AML-193 (cell line): Measurements from ENCODE around the gene ANKRD12.
"Not testable (repeated sequence)": the region's sequence is repeated elsewhere in the genome, so short reads cannot be mapped to it uniquely, and the experiment has no call there.

Experiments
- DNase-seq, 2 experiments: peaks; one replicate each; lab custom pipeline; 2025; lab: John Stamatoyannopoulos, UW

Gene ANKRD12

DNA sequence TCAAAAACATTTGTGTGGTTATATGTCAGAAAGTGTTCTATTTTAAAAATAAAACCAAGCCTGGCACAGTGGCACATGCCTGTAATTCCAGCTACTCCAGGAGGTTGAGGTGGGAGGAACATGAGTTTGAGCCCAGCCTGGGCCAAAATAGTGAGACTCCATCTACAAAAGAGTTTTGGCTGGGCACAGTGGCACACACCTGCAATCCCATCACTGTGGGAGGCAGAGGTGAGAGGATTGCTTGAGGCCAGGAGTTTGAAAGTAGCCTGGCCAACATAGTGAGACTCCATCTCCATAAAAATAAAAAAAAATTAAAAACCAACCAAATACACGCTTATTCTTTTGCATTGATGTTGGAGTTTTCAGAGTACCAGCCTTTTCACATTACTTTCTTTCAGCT lies 9.6 kb downstream of the ANKRD12 start:
- DNase-seq, result no peak

DNA sequence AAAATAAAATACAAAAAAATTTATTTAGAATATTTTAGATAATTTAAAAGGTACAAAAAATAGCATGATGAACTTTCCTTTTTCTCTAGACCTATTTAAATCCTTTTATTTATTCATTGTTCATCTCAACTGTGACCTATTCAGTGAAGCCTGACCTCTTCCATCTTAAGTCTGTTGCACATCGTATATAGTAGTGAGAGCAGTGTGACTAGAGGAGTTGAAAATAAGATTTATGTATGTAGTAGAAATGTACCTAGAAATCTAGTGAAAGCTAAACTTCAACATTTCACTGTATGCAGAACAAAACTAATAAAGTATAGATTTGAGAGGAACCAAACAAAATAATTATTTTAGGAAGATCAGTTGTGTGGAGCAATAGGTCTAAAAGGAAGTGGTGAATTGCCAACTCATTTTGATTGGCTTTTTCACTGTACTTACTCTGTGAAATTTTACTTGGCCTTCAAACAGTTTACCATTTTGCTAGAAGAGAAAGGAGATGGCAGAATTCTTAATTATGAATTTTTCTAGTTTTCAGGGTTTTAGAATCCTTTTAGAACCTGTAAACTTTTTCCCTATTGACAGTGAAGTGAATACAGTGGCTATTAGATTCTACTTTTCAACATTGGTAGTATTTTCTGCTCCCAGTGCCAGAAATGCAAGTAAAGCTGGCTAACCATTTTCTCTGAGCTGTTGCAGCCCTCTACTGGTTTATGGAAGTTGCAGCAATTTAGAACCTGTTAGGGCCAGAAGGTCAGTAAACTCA lies 11.0 kb downstream of the ANKRD12 start:
- peak; percentile 76 to 77 for DNase-seq

DNA sequence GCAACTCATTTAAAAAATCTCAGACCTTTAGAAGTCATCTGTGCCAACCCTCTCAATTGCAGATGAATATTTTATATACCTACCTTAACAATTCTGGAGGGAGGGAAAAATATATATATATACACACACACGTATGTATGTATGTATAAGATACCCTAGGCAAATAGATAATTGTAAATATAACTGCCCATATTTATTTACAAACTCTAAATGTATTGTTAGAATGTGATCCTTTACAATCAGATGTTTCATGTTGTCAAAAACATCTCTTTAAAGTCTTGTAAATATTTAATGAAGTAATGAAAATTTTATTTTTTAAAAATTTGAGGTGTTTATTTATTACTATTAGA lies 11.6 kb downstream of the ANKRD12 start:
- no peak for DNase-seq

DNA sequence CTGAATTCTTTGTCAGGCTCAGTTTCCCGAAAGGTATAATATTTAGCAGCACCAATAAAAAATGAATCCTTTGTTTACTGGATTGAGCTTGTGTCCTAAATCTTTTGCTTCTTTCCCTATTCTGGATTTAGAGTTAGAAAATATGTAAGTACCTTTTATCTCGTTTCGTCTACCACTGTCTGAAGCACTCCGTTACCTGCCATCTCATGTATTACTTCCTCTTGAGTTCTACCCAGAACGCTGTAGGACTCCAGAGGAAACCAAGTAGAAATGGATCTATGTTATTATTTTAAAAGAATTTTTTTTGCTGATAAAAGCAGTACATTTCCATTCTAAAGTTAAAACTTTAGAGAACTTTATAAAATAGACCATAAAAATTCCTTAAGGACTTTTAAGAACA lies 13.5 kb downstream of the ANKRD12 start:
- DNase-seq, result no peak

DNA sequence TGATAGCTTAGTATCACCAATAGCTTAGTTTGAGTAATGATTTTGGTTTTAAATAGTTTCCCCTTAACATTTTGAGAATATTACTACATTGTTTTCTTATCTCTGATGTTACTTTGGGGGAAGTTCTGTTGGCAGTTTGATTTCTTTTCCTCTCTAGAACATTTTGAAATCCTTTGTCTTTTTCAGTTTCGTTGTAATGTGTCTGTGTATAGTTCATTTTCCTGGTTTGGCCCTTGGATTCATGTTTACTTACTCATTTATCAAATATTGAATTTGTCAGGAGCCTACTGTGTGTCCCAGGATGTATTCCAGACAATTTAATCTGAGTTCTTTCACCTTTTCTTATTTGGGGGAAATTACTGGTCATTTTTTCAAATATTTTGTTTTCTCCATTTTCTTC lies 16.7 kb downstream of the ANKRD12 start:
- DNase-seq, result peak; percentile 18 to 25

DNA sequence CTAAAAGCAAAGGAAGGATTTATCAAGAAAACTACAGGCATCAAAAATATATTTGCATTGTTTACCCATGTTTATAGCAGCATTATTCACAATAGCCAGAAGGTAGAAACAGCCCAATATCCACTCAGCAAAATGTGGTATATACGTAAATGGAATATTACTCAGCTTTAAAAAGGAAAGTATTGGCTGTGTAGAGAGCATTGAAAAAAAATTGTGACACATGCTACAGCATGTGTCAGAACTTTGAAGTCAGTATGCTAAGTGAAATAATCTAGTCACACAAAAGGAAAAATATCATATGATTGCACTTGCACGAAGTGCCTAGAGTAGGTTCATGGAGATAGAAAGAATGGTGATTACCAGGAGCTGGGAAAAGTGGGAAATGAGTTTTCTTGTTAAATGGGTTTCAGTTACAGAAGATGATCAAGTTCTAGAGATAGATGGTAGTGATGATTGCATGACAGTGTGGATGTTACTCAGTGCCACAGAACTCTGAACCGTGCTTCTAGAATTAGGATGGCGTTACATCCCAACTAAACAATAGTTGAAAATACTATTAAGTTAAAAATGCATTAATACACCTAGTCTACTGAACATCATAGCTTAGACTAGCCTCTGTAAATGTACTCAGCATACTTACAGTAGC lies 20.1 kb downstream of the ANKRD12 start:
- no peak for DNase-seq

DNA sequence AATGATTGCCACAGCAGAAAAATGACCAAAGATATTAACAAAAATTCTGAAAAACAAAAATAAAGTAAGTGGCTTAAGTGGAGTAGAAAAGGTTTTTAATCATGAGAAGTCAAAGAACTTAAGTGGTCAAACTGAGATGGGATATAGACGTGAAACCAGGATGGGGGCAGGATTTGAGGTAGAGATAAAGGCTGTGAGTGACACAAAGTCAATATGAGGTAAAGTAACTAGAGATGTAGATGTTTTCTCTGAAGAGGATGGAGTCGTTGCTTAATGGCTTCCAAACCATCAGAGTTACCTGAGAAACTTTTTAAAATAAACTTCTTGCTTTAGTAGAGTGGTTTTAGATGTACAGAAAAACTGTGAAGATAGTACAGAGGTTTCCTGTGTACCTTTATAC lies 21.2 kb downstream of the ANKRD12 start:
- no peak for DNase-seq

DNA sequence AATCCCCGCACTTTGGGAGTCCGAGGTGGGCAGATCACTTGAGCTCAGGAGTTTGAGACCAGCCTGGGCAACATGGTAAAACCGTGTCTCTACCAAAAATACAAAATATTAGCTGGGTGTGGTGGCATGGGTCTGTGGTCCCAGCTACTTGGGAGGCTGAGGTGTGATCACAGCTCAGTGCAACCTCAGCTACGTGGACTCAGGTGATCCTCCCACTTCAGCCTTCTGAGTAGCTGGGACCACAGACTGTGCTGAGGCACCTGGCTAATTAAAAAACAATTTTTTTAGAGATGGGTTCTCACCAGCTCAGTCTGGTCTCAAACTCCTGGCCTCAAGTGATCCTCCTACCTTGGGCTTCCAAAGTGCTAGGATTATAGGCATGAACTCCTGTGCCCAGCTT lies 23.4 kb downstream of the ANKRD12 start:
- DNase-seq, result no peak

DNA sequence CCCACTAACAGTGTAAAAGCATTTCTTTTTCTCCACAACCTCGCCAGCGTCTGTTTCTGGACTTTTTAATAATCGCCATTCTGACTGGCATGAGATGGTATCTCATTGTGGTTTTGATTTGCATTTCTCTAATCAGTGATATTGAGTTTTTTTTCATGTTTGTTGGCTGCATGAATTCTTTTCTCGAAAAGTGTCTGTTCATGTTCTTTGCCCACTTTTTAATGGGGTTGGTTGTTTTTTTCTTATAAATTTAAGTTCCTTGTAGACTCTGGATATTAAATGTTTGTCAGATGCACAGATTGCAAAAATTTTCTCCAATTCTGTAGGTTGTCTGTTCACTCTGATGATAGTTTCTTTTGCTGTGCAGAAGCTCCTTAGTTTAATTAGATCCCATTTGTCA lies 26.1 kb downstream of the ANKRD12 start:
- DNase-seq, result not testable (repeated sequence)

DNA sequence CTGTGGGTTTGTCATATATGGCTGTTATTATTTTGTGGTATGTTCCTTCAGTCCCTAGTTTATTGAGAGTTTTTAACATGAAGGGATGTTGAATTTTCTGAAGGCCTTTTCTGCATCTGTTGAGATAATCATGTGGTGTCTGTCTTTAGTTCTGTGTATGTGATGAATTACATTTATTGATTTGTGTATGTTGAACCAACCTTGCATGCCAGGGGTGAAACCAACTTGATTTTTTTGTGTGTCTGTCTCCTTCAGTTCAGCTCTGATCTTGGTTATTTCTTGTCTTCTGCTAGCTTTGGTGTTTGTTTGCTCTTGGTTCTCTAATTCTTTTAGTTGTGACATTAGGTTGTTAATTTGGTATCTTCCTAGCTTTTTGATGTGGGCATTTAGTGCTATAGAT lies 27.6 kb downstream of the ANKRD12 start:
- not testable (repeated sequence) for DNase-seq

DNA sequence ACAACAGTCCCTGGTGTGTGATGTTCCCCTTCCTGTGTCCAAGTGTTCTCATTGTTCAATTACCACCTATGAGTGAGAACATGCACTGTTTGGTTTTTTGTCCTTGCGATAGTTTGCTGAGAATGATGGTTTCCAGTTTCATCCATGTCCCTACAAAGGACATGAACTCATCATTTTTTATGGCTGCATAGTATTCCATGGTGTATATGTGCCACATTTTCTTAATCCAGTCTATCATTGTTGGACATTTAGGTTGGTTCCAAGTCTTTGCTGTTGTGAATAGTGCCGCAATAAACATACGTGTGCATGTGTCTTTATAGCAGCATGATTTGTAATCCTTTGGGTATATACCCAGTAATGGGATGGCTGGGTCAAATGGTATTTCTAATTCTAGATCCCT lies 29.3 kb downstream of the ANKRD12 start:
- not testable (repeated sequence) for DNase-seq

DNA sequence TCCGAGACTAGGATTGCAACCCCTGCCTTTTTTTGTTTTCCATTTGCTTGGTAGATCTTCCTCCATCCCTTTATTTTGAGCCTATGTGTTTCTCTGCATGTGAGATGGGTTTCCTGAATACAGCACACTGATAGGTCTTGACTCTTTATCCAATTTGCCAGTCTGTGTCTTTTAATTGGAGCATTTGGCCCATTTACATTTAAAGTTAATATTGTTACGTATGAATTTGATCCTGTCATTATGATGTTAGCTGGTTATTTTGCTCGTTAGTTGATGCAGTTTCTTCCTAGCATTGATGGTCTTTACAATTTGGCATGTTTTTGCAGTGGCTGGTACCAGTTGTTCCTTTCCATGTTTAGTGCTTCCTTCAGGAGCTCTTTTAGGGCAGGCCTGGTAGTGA lies 32.9 kb downstream of the ANKRD12 start:
- not testable (repeated sequence) for DNase-seq

DNA sequence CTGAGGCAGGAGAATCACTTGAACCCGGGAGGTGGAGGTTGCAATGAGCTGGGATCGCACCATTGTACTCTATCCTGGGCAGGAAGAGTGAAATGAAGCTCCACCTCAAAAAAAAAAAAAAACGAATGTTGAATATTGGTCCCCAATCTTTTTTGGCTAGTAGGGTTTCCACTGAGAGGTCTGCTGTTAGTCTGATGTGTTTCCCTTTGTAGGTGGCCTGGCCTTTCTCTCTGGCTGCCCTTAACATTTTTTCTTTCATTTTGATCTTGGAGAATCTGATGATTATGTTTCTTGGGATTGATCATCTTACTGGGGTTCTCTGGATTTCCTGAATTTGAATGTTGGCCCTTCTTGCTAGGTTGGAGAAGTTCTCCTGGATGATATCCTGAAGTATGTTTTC lies 35.3 kb downstream of the ANKRD12 start:
- DNase-seq, result not testable (repeated sequence)

DNA sequence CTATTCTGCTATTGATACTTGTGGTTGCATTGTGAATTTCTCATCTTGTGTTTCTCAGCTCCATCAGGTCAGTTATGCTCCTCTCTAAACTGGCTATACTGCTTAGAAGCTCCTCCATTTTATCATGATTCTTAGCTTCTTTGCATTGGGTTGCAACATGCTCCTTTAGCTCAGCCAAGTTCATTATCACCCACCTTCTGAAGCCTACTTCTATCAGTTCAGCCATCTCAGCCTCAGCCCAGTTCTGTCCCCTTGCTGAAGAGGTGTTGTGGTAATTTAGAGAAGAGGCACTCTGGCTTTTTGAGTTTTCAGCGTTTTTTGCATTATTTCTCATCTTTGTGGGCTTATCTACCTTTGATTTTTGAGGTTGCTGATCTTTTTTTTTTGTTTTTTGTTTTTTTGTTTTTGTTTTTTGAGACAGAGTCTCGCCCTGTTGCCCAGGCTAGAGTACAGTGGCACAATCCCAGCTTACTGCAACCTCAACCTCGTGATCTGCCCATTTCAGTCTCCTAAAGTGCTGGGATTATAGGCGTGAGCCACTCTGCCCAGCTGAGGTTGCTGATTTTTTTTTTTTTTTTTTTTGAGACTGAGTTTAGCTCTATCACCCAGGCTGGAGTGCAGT lies 36.0 kb downstream of the ANKRD12 start:
- no peak for DNase-seq

DNA sequence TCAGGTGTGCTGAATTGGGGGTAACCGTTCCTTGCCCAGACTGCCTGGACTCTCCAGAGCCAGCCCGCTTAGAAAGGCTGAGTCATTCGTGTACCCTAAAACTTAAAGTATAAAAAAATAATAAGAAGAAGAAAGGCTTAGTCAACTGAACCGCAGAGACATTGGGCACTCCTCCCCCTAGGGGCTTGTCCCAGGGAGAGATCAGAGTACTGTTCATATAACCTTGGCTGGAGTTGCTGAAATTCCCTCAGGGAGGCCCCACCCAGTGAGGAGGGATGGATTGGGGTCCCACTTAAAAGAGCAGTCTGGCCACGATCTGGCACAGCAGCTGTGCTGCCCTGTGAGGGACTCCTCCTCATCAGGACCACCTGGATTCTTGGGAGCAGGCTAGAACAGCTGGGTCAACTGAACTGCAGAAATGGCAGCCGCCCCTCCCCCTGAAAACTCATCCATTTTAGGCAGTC lies 37.2 kb downstream of the ANKRD12 start:
- DNase-seq, result no peak

DNA sequence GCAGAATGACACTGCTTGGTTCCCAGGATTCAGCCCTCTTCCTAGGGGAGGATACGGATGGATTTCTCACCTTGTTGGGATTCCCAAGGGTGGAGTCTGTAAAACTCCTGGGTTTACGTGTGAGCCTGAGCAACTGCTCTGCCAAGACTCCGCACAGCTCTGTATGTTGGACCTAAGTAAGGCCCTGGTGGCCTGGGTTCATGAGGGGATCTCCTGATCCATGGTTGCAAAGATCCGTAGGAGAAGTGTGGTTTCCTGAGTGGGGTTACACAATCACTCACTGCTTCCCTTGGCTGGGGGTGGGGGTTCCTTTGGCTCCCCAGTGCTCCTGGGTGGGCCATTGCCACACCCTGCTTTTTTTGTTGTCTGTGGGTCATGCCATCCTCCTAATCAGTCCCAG lies 37.7 kb downstream of the ANKRD12 start:
- DNase-seq, result peak; percentile 45 to 52

DNA sequence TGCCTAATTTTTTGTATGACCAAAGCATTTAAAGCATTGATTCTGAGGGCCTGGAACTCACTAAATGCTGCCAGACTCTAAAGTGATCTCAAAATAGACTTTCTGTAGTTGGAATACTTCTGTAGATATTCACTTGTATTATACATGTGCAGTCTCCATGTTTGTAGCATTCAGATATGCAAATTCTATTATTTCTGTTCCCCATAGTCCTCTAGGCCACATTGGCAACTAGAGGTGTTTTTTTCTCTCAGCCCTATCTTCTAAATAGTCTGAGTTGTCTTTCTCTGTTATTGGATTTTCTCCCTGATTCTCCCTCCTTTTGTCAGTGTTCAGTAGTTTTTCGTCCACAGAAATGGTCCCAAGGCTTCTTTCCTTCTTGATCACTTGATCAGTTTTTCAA lies 38.5 kb downstream of the ANKRD12 start:
- DNase-seq, result no peak

DNA sequence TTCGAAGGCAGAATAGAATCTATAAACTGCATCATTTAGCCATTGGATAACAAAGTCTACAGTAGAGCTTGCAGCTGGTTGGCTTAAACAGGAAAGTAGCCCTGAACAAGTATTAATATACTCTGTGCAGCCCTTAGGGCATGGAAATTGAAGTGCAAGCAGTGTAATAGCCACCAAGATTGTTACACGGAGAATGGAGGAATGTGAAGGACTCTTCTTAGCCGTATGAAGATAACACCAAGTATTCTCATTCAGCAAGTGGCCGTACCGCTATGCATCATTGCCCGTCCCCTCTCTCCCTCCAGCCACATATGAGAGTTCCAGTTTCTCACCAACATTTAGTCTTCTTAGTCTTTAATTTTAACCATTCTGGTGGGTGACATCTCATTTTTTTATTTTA lies 40.5 kb downstream of the ANKRD12 start:
- DNase-seq, result no peak

DNA sequence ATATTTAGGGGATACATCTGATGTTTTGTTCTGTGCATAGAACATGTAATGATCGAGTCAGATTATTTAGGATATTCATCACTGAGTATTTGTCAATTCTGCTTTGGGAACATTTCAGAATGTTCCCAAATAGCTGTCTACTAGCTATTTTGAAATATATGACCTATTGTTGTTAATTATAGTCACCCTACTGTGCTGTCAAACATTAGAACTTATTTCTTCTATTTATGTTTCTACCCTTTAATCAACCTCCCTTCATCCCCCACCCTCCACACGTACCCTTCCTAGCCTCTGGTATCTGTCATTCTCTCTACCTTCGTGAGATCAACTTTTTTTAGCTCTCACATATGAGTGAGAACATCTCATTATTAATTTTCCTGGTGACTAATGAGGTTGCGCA lies 40.9 kb downstream of the ANKRD12 start:
- DNase-seq, result no peak

DNA sequence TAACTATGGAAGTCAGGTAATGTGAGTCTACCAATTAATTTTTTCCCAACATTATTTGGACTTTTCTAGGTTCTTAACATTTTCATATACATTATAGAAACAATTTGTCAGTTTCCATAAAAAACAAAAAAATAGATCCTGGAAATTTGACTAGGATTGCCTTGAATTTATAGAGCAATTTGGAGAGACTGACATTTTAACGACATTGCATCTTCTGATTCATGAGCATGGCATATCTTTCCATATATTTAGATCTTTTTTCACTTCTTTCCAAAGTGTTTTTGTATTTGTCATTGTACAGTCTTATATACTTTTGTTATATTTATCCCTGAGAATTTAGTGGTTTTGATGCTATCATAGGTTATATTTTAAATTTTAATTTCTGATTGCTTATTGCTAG lies 42.0 kb downstream of the ANKRD12 start:
- no peak for DNase-seq

DNA sequence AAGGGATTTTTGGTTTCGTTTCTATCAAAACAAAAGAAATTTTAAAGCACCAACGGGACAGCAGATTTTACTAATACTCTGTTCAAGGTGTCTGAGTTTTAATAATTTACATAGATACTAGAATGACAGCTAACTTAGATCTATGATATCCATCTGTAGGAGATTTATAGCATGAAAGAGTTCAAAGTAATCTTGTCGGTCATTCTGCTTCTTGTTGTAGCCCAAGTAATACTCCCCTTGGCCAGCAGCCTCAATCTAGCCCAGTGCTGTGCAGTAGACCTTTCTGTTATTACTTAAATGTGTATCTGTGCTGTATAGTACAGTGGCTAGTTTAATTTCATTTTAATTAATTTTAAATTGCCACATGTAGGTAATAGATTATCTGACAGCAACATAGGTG lies 44.7 kb downstream of the ANKRD12 start:
- no peak for DNase-seq

DNA sequence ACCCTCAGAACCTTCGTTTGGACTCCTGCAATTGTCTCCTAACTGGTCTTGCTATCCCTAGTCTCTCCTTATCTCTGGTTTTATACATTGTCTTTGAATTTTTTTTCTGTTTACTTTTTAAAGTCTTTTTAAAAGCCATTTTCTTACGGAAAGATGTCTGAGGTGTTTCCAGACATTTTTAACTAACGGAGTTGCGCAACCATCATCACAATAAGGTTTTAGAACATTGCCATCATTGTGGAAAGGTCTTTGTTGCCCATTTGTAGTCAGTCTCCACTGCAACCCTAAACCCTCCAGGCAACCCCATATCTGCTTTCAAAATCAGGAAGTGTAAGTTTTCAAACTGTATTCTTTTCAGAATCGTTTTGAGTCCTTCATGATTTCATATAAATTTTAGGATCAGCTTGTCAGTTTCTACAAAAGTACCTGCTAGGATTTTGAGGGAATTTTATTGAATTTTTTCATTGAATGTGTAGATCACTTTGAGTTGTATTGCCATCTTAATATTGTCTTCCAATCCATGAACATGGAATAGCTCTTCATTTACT lies 46.3 kb downstream of the ANKRD12 start:
- peak; percentile 7 to 11 for DNase-seq

DNA sequence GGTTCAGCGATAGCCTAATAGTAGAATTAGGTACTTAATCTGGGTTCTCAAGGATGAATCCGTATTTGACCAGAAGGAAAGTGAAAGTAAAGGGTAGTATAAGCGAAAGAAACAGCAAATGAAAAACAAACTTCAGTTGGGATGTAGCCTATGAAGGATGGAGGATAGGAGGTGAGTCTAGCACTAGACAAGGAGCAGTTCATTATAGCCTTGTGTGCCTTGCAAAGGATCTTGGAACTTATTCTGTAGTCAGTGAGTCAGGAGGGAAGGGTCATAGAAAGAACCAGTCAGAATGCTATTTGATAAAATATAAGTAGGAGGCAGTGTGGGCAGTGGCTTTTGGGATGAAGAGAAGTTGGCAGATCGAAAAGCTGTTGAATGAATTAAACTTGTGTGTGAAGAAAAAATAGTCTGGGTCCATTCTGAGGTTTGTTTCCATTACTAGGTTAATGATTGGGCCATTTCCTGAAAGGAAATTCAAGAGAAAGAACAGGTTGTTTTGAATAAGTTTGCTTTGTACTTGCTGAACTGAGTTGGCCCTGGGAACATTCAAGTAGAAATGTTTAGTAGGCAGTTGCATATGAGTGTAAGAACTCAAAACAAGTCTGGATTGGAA lies 48.5 kb downstream of the ANKRD12 start:
- peak in 1 of 2 experiments; percentile 11 for DNase-seq
